K562 (cell line): ENCODE data around the gene PGF. TPM values are rescaled to one million over a fixed set of nuclear protein-coding genes. Genes with fewer than 3 reads are reported as not detected.
A peak's percentile ranks its signal among the peaks of the same experiment; 100 is the strongest.

Experiments used
- ATAC-seq: fragments of 200-7000 bp; cut with Tn5 transposase; 3 replicates; pipeline ENCODE4 v1.9.1; 2020; ENCODE audit warnings: moderate library complexity
- BruUV-seq: library from RNA; stranded (reverse); fragments of 400-500 nt; replicated peaks from 2 replicates; lab custom pipeline; 2021; lab: Mats Ljungman, UMichigan
- CTCF ChIA-PET: fragments of 300-600 bp; formaldehyde crosslinking; extraction: SDS; loops from one replicate; lab custom pipeline; 2021; ENCODE audit warnings: low intra/inter-chr PET ratio; lab: Yijun Ruan, JAX
- POLR2A ChIA-PET: fragments of 300-600, 350-650 bp; sonication (Branson Sonifier 250); formaldehyde crosslinking; extraction: SDS; loops from one replicate; lab custom pipeline; 2021; ENCODE audit warnings: antibody characterized with exemption, inconsistent platforms; lab: Yijun Ruan, JAX
- DNase-seq, 4 experiments: peaks; one replicate each; pipeline versions ENCODE4 v3.0.0 to v3.0.0-alpha.2; 2011 to 2018; ENCODE audit warnings: low spot score in 3 of 4, mixed read lengths in 3 of 4; ENCODE audit errors: extremely low read depth in 1 of 4
- FAIRE-seq: peaks from 2 replicates; lab custom pipeline; 2011; peaks lifted over from hg19 to GRCh38; lab: Jason Lieb, UNC
- H2AFZ ChIP-seq: 2 replicates; pipeline ENCODE4 v1.6.0; 2011; ENCODE audit warnings: low read depth, low read length, control low read depth, inconsistent platforms
- H3K27ac ChIP-seq: fragments of 200-600 bp; 3 replicates; pipeline ENCODE4 v1.8.0; 2011; ENCODE audit warnings: low read depth, mild to moderate bottlenecking, control low read depth, inconsistent platforms, low read length, moderate library complexity, mixed read lengths; ENCODE audit errors: extremely low read depth
- H3K27me3 ChIP-seq, 2 experiments: fragments of 300-600 bp in 1 of 2; 2 replicates in 1 of 2; 3 replicates in 1 of 2; pipeline versions ENCODE4 v1.6.0 to v1.8.0; 2011; ENCODE audit warnings: inconsistent platforms in 2 of 2, low read length in 2 of 2, mild to moderate bottlenecking in 1 of 2, mixed read lengths in 1 of 2, moderate library complexity in 1 of 2; ENCODE audit not compliant: control insufficient read depth in 2 of 2, insufficient read depth in 2 of 2
- H3K36me3 ChIP-seq: fragments of 300-600 bp; 3 replicates; pipeline ENCODE4 v1.8.0; 2011; ENCODE audit warnings: mild to moderate bottlenecking, low read length, inconsistent platforms; ENCODE audit not compliant: control insufficient read depth, insufficient read depth
- H3K4me1 ChIP-seq, 2 experiments: fragments of 200-600 bp in 1 of 2; replicated peaks in 1 of 2; 2 replicates in 1 of 2; 3 replicates in 1 of 2; pipeline versions ENCODE4 v1.5.1 to v1.8.0; 2011; ENCODE audit warnings: inconsistent platforms in 2 of 2, low read length in 2 of 2, mild to moderate bottlenecking in 1 of 2, mixed read lengths in 1 of 2, moderate library complexity in 1 of 2; ENCODE audit not compliant: control insufficient read depth in 2 of 2, insufficient read depth in 2 of 2
- H3K4me2 ChIP-seq: 2 replicates; pipeline ENCODE4 v1.6.1; 2011; ENCODE audit warnings: low read length, control low read depth, inconsistent platforms, mixed read lengths; ENCODE audit not compliant: insufficient read depth
- H3K4me3 ChIP-seq: fragments of 200-600 bp; sonication (generic), shearing (Covaris generic); 2 replicates; pipeline ENCODE4 v1.5.1; 2016; ENCODE audit warnings: control low read depth, inconsistent platforms
- H3K79me2 ChIP-seq: fragments of 200-600 bp; 3 replicates; pipeline ENCODE4 v1.8.0; 2011; ENCODE audit warnings: low read length, inconsistent platforms; ENCODE audit not compliant: control insufficient read depth, insufficient read depth
- H3K9ac ChIP-seq, 2 experiments: 2 replicates each; pipeline versions ENCODE4 v1.6.0 to v1.6.1; 2011; ENCODE audit warnings: low read depth in 2 of 2, low read length in 2 of 2, control low read depth in 1 of 2, inconsistent platforms in 1 of 2, mild to moderate bottlenecking in 1 of 2, mixed read lengths in 1 of 2; ENCODE audit not compliant: insufficient read depth in 1 of 2
- H3K9me1 ChIP-seq: one replicate; pipeline ENCODE4 v1.6.0; 2011; ENCODE audit warnings: inconsistent platforms, mild to moderate bottlenecking, low read length, moderate library complexity; ENCODE audit not compliant: control insufficient read depth, insufficient read depth
- H3K9me3 ChIP-seq: replicated peaks from 2 replicates; pipeline ENCODE4 v1.5.1; 2011; ENCODE audit warnings: low read depth, low read length, inconsistent platforms; ENCODE audit not compliant: control insufficient read depth, insufficient read depth
- H4K20me1 ChIP-seq: replicated peaks from 2 replicates; pipeline ENCODE4 v1.6.1; 2011; ENCODE audit warnings: low read length, inconsistent platforms, mixed read lengths; ENCODE audit not compliant: control insufficient read depth, insufficient read depth
- CREM ChIP-seq: IDR thresholded peaks from 2 replicates; pipeline ENCODE4 v1.6.1; 2014; ENCODE audit warnings: antibody characterized with exemption, low read depth
- PURB ChIP-seq: sonication (generic); formaldehyde crosslinking; IDR thresholded peaks from 2 replicates; pipeline ENCODE4 v1.9.0; 2021; ENCODE audit warnings: low read depth, mild to moderate bottlenecking, missing genetic modification reagents
- SMAD1 ChIP-seq: fragments of 150-350 bp; IDR thresholded peaks from 2 replicates; pipeline ENCODE4 v1.6.1; 2014; ENCODE audit warnings: low read length, low read depth; ENCODE audit not compliant: partially characterized antibody
- STAG1 ChIP-seq: sonication (generic); formaldehyde crosslinking; IDR thresholded peaks from 2 replicates; pipeline ENCODE4 v1.5.0; 2020; ENCODE audit warnings: missing genetic modification reagents, borderline replicate concordance
- TSC22D4 ChIP-seq: fragments of 450-650 bp; IDR thresholded peaks from 2 replicates; pipeline ENCODE4 v1.6.1; 2016; ENCODE audit warnings: missing genetic modification characterization, missing biosample characterization, control low read depth
- ZBTB1 ChIP-seq: sonication (generic); formaldehyde crosslinking; IDR thresholded peaks from 2 replicates; pipeline ENCODE4 v1.8.1; 2023; ENCODE audit warnings: missing genetic modification reagents, low read depth, mild to moderate bottlenecking, borderline replicate concordance
- ZNF445 ChIP-seq: fragments of 250-450 bp; sonication (Bioruptor Pico); IDR thresholded peaks from 2 replicates; pipeline ENCODE4 v1.4.0; 2020; ENCODE audit warnings: low read depth, mild to moderate bottlenecking, moderate library complexity
- WGBS: fragments of 100-300 bp; shearing (Covaris generic); methylation state at CpG from one replicate; pipeline ENCODE4 v1.1.6; 2016; ENCODE audit warnings: low coverage, mixed read lengths; ENCODE audit not compliant: insufficient coverage; ENCODE audit errors: missing lambda C conversion rate; 5-methylcytosine and 5-hydroxymethylcytosine counted together
- in situ Hi-C: fragments of 300-500 bp; cut with MboI; formaldehyde crosslinking; loops from 4 replicates; pipeline ENCODE4 v1.15.0; 2018; ENCODE audit warnings: inconsistent platforms, mixed read lengths
- intact Hi-C: fragments of 100-400 bp; cut with micrococcal nuclease; formaldehyde crosslinking; loops from 2 replicates; pipeline ENCODE4 v1.14.2; 2022
- polyA plus RNA-seq, 8 experiments: library from polyadenylated mRNA; depleted of rRNA in 4 of 8; stranded (reverse) in 5 of 8; unstranded in 3 of 8; fragments of >200 nt; fragmentation: Nextera tagmentation in 2 of 8; fragmentation: Illumina TruSeq in 1 of 8; extraction: Ambion mirVana in 2 of 8; extraction: Trizol in 1 of 8; gene quantifications; 2 replicates each; pipeline versions ENCODE4 v1.2.1 to v1.2.3, GENCODE V29; 2011 to 2014; ENCODE audit warnings: inconsistent platforms in 1 of 8, missing spikeins in 1 of 8
- total RNA-seq, 7 experiments: library from RNA; depleted of rRNA in 6 of 7; stranded (reverse); fragments of >200 nt in 6 of 7; fragmentation: Illumina TruSeq in 2 of 7; extraction: Trizol in 2 of 7; gene quantifications; 2 replicates each; pipeline versions ENCODE4 v1.2.1 to v1.2.3, GENCODE V29; 2011 to 2021; ENCODE audit warnings: low replicate concordance in 1 of 7
- TF ChIP-seq, protein P1 (sequence below): sonication (generic); formaldehyde crosslinking; IDR thresholded peaks from 2 replicates; pipeline ENCODE4 v1.8.0; 2023; ENCODE audit warnings: mild to moderate bottlenecking, missing genetic modification reagents
- TF ChIP-seq, protein P2 (sequence below): sonication (generic); formaldehyde crosslinking; IDR thresholded peaks from 2 replicates; pipeline ENCODE4 v1.8.0; 2022; ENCODE audit warnings: mild to moderate bottlenecking, missing genetic modification reagents
- TF ChIP-seq, protein P3 (sequence below): sonication (generic); formaldehyde crosslinking; IDR thresholded peaks from 2 replicates; pipeline ENCODE4 v1.9.0; 2022; ENCODE audit warnings: mild to moderate bottlenecking, missing genetic modification reagents

PGF gene
- total and polyA plus RNA-seq, 9 of the 15 experiments (the other 6 are each of a cell fraction or from before 2014, with no cell fraction given), result 0.04 to 0.44 (median 0.18) TPM

DNA sequence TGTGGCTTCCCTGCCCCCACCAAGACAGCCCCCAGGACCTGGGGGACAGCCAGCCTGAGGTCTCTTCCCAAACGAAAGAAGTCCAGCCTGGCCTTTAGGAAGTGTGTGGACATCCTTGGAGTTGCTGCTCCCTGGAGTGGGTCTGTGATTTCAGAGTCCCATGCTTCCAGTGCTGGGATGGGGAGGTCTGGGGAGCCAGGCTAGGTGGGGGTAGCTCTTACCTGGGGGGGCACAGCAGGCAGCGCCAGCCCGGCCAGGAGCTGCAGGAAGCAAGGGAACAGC lies 509 bp downstream of the PGF start:
- DNase-seq (no peak), ATAC-seq (no peak), FAIRE-seq (no peak)
- H4K20me1 ChIP-seq, result no peaks in the 10 kb centered on the region
- CTCF ChIA-PET, result no interaction called here
- peak overlapping the region; percentile 74; the same call in 1 of the 2 replicates for H2AFZ ChIP-seq
- no peak overlapping the region for H3K27ac ChIP-seq
- peak overlapping the region; percentile 43 for H3K4me3 ChIP-seq
- peaks cover 0 to 48% of the 10 kb centered on the region in 2 experiments; a peak in 3 of 5 replicates for H3K4me1 ChIP-seq
- WGBS, result 6% methylated on average over 3 of the region's 3 CpGs
- in situ Hi-C loops (no loop called here), intact Hi-C loops (no loop called here)
- no peaks in the 10 kb centered on the region for H3K27me3 ChIP-seq
- POLR2A ChIA-PET, result interaction anchor here (0.7 to 1.3 kb wide), 2 partner anchors 10 to 477 kb away, joined by 3 to 8 read pairs; no protein-coding TSS in a partner anchor
- TF ChIP-seq ZBTB1 (no peak), STAG1 (CRISPR knock-in tag) (no peak), ZNF445 (no peak), SMAD1 (no peak), CREM (no peak), PURB (CRISPR knock-in tag) (no peak), TSC22D4 (tag) (no peak)
- TF ChIP-seq, protein P1, sequence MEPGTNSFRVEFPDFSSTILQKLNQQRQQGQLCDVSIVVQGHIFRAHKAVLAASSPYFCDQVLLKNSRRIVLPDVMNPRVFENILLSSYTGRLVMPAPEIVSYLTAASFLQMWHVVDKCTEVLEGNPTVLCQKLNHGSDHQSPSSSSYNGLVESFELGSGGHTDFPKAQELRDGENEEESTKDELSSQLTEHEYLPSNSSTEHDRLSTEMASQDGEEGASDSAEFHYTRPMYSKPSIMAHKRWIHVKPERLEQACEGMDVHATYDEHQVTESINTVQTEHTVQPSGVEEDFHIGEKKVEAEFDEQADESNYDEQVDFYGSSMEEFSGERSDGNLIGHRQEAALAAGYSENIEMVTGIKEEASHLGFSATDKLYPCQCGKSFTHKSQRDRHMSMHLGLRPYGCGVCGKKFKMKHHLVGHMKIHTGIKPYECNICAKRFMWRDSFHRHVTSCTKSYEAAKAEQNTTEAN (CRISPR knock-in tag), result no peak
- TF ChIP-seq, protein P2, sequence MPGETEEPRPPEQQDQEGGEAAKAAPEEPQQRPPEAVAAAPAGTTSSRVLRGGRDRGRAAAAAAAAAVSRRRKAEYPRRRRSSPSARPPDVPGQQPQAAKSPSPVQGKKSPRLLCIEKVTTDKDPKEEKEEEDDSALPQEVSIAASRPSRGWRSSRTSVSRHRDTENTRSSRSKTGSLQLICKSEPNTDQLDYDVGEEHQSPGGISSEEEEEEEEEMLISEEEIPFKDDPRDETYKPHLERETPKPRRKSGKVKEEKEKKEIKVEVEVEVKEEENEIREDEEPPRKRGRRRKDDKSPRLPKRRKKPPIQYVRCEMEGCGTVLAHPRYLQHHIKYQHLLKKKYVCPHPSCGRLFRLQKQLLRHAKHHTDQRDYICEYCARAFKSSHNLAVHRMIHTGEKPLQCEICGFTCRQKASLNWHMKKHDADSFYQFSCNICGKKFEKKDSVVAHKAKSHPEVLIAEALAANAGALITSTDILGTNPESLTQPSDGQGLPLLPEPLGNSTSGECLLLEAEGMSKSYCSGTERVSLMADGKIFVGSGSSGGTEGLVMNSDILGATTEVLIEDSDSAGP (CRISPR knock-in tag), result no peak
- TF ChIP-seq, protein P3, sequence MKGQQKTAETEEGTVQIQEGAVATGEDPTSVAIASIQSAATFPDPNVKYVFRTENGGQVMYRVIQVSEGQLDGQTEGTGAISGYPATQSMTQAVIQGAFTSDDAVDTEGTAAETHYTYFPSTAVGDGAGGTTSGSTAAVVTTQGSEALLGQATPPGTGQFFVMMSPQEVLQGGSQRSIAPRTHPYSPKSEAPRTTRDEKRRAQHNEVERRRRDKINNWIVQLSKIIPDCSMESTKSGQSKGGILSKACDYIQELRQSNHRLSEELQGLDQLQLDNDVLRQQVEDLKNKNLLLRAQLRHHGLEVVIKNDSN (CRISPR knock-in tag), result no peak
- H3K9me3 ChIP-seq, result no peaks in the 10 kb centered on the region
- no peaks in the 10 kb centered on the region for H3K9me1 ChIP-seq
- H3K9ac ChIP-seq, result peak overlapping the region in 1 of 2 experiments; percentile 87; a peak in 2 of 4 replicates
- H3K4me2 ChIP-seq, result peak overlapping the region; percentile 52; the same call in 1 of the 2 replicates
- no peaks in the 10 kb centered on the region for H3K79me2 ChIP-seq
- no TSS peak for BruUV-seq
- H3K36me3 ChIP-seq, result no peaks in the 10 kb centered on the region
